Mesenchymal stem cell (in vitro differentiated cells and primary cell): ENCODE data around the gene TTYH3.

Experiments used
- DNase-seq: peaks from one replicate; pipeline ENCODE4 v3.0.0-alpha.2; 2013
- H2AFZ ChIP-seq: one replicate; pipeline ENCODE4 v1.6.1; 2013; ENCODE audit warnings: low read depth, mild to moderate bottlenecking, control low read depth, inconsistent platforms, low read length, moderate library complexity
- H2AK5ac ChIP-seq: 2 replicates; pipeline ENCODE4 v1.6.1; 2013; ENCODE audit warnings: low read length, moderate library complexity, mild to moderate bottlenecking, inconsistent platforms; ENCODE audit not compliant: severe bottlenecking
- H2BK120ac ChIP-seq: one replicate; pipeline ENCODE4 v1.6.1; 2013; ENCODE audit warnings: low read depth, mild to moderate bottlenecking, inconsistent platforms, low read length, moderate library complexity
- H2BK12ac ChIP-seq, 2 experiments: one replicate each; pipeline ENCODE4 v1.6.1; 2013; ENCODE audit warnings: inconsistent platforms in 2 of 2, low read length in 2 of 2, mild to moderate bottlenecking in 2 of 2, moderate library complexity in 2 of 2, control low read depth in 1 of 2
- H2BK15ac ChIP-seq: one replicate; pipeline ENCODE4 v1.6.1; 2013; ENCODE audit warnings: mild to moderate bottlenecking, low read depth, inconsistent platforms; ENCODE audit not compliant: poor library complexity, severe bottlenecking
- H2BK5ac ChIP-seq: 2 replicates; pipeline ENCODE4 v1.6.1; 2013; ENCODE audit warnings: low read depth, mild to moderate bottlenecking, low read length, control low read depth, inconsistent platforms; ENCODE audit not compliant: poor library complexity, severe bottlenecking
- H3K14ac ChIP-seq, 2 experiments: one replicate each; pipeline ENCODE4 v1.6.1; 2013; ENCODE audit warnings: inconsistent platforms in 2 of 2, low read length in 2 of 2, control low read depth in 1 of 2, mild to moderate bottlenecking in 1 of 2, moderate library complexity in 1 of 2
- H3K18ac ChIP-seq, 2 experiments: one replicate each; pipeline ENCODE4 v1.6.1; 2013; ENCODE audit warnings: inconsistent platforms in 2 of 2, low read length in 2 of 2, control low read depth in 1 of 2, low read depth in 1 of 2, mild to moderate bottlenecking in 1 of 2
- H3K23ac ChIP-seq, 2 experiments: one replicate each; pipeline ENCODE4 v1.6.1; 2013; ENCODE audit warnings: inconsistent platforms in 2 of 2, low read length in 2 of 2, mild to moderate bottlenecking in 2 of 2, moderate library complexity in 2 of 2, control low read depth in 1 of 2
- H3K27ac ChIP-seq: 2 replicates; pipeline ENCODE4 v1.5.1; 2013; ENCODE audit warnings: mild to moderate bottlenecking, moderate library complexity, low read length, control low read depth, inconsistent platforms; ENCODE audit not compliant: poor library complexity, severe bottlenecking
- H3K27me3 ChIP-seq, 2 experiments: 2 replicates each; pipeline versions ENCODE4 v1.6.1 to v1.7.0; 2013; ENCODE audit warnings: low read length in 2 of 2, mild to moderate bottlenecking in 2 of 2, moderate library complexity in 2 of 2, control low read depth in 1 of 2, inconsistent platforms in 1 of 2; ENCODE audit not compliant: control insufficient read depth in 1 of 2, insufficient read depth in 1 of 2
- H3K36me3 ChIP-seq, 2 experiments: 2 replicates each; pipeline versions ENCODE4 v1.6.1 to v1.7.0; 2013; ENCODE audit warnings: low read length in 2 of 2, control low read depth in 1 of 2, inconsistent platforms in 1 of 2, low read depth in 1 of 2, mild to moderate bottlenecking in 1 of 2; ENCODE audit not compliant: insufficient read depth in 2 of 2, control insufficient read depth in 1 of 2
- H3K4ac ChIP-seq, 2 experiments: one replicate each; pipeline ENCODE4 v1.6.1; 2013; ENCODE audit warnings: inconsistent platforms in 2 of 2, low read length in 2 of 2, mild to moderate bottlenecking in 2 of 2, moderate library complexity in 2 of 2, control low read depth in 1 of 2, low read depth in 1 of 2
- H3K4me1 ChIP-seq: 2 replicates; pipeline ENCODE4 v1.6.1; 2013; ENCODE audit warnings: low read depth, low read length, control low read depth; ENCODE audit not compliant: control insufficient read depth, insufficient read depth
- H3K4me2 ChIP-seq: 2 replicates; pipeline ENCODE4 v1.6.1; 2013; ENCODE audit warnings: low read length, mild to moderate bottlenecking, inconsistent platforms; ENCODE audit not compliant: poor library complexity, severe bottlenecking
- H3K4me3 ChIP-seq, 2 experiments: 2 replicates each; pipeline versions ENCODE4 v1.5.1 to v1.7.0; 2013; ENCODE audit warnings: low read length in 2 of 2, mild to moderate bottlenecking in 2 of 2, control low read depth in 1 of 2, low read depth in 1 of 2; ENCODE audit not compliant: insufficient read depth in 1 of 2
- H3K79me1 ChIP-seq: replicated peaks from 2 replicates; pipeline ENCODE4 v1.6.1; 2013; ENCODE audit warnings: mild to moderate bottlenecking, control low read depth, low read length, inconsistent platforms; ENCODE audit not compliant: poor library complexity, severe bottlenecking
- H3K9ac ChIP-seq: 2 replicates; pipeline ENCODE4 v1.7.0; 2013; ENCODE audit warnings: mild to moderate bottlenecking, low read length, moderate library complexity
- H3K9me3 ChIP-seq: 2 replicates; pipeline ENCODE4 v1.7.0; 2013; ENCODE audit warnings: mild to moderate bottlenecking, low read length; ENCODE audit not compliant: control insufficient read depth
- H4K8ac ChIP-seq: one replicate; pipeline ENCODE4 v1.6.1; 2013; ENCODE audit warnings: inconsistent platforms, mild to moderate bottlenecking, low read length, moderate library complexity
- H4K91ac ChIP-seq: one replicate; pipeline ENCODE4 v1.6.1; 2013; ENCODE audit warnings: mild to moderate bottlenecking, low read length, inconsistent platforms
- WGBS: methylation state at CpG from one replicate; pipeline ENCODE4 v1.1.7; 2013; ENCODE audit warnings: mixed read lengths; 5-methylcytosine and 5-hydroxymethylcytosine counted together

Gene TTYH3

GRCh38 chr7:2606539-2606936 is 25.2 kb upstream of the TTYH3 start:
- 84% methylated on average over 16 of the region's 16 CpGs for whole genome bisulfite sequencing
- no peak overlapping the region for H3K4ac ChIP-seq
- H4K8ac ChIP-seq: no peak overlapping the region
- H2AFZ ChIP-seq: no peak overlapping the region
- peaks cover 14% of the 10 kb centered on the region for H3K4me1 ChIP-seq
- H3K36me3 ChIP-seq: peaks cover 25 to 56% of the 10 kb centered on the region in 2 experiments
- H3K79me1 ChIP-seq: no peaks in the 10 kb centered on the region
- no peaks in the 10 kb centered on the region for H3K9me3 ChIP-seq
- H2AK5ac ChIP-seq: no peak overlapping the region
- H3K14ac ChIP-seq: no peak overlapping the region
- DNase-seq: no peak
- no peak overlapping the region for H3K23ac ChIP-seq
- no peak overlapping the region for H3K4me2 ChIP-seq
- peak overlapping the region; percentile 50 for H3K9ac ChIP-seq
- no peaks in the 10 kb centered on the region for H3K27me3 ChIP-seq
- no peak overlapping the region for H3K27ac ChIP-seq
- H2BK12ac ChIP-seq: no peak overlapping the region
- no peak overlapping the region for H3K4me3 ChIP-seq
- H2BK120ac ChIP-seq: no peak overlapping the region
- H3K18ac ChIP-seq: no peak overlapping the region
- no peak overlapping the region for H2BK5ac ChIP-seq
- H2BK15ac ChIP-seq: no peak overlapping the region
- H4K91ac ChIP-seq: no peak overlapping the region

- Histone ChIP-seq H2AFZ (no peak overlapping the region), H3K27me3 (no peaks in the 10 kb centered on the region), H3K18ac (no peak overlapping the region), H3K9me3 (no peaks in the 10 kb centered on the region), H3K36me3 (peaks cover 18 to 49% of the 10 kb centered on the region in 2 experiments), H2BK12ac (no peak overlapping the region), H2BK120ac (no peak overlapping the region), H3K4ac (no peak overlapping the region), H3K4me2 (no peak overlapping the region), H3K14ac (no peak overlapping the region), H3K9ac (peak overlapping the region; percentile 50), H3K4me3 (no peak overlapping the region), H3K27ac (no peak overlapping the region), H2BK5ac (no peak overlapping the region), H4K91ac (no peak overlapping the region), H4K8ac (no peak overlapping the region), H3K4me1 (peaks cover 21% of the 10 kb centered on the region), H3K23ac (no peak overlapping the region), H2AK5ac (no peak overlapping the region), H2BK15ac (no peak overlapping the region), H3K79me1 (no peaks in the 10 kb centered on the region)
- 79% methylated on average over 24 of the region's 26 CpGs for WGBS
- no peak for DNase-seq
Observed at GRCh38 chr7:2607122-2607922, 24.5 kb upstream of the TTYH3 start.

- WGBS: 89% methylated on average over 37 of the region's 37 CpGs
- Histone ChIP-seq H4K8ac (no peak overlapping the region), H3K9me3 (no peaks in the 10 kb centered on the region), H2AFZ (no peak overlapping the region), H3K4ac (no peak overlapping the region), H2BK120ac (no peak overlapping the region), H3K4me2 (no peak overlapping the region), H2BK12ac (no peak overlapping the region), H2BK15ac (no peak overlapping the region), H2AK5ac (no peak overlapping the region), H3K27ac (no peak overlapping the region), H3K27me3 (peaks cover 0 to 5% of the 10 kb centered on the region in 2 experiments), H3K4me3 (no peak overlapping the region), H3K14ac (no peak overlapping the region), H4K91ac (no peak overlapping the region), H3K9ac (peak overlapping the region; percentile 50), H3K36me3 (peaks cover 17 to 41% of the 10 kb centered on the region in 2 experiments), H3K18ac (no peak overlapping the region), H2BK5ac (no peak overlapping the region), H3K79me1 (no peaks in the 10 kb centered on the region), H3K4me1 (peaks cover 21% of the 10 kb centered on the region), H3K23ac (no peak overlapping the region)
- no peak for DNase-seq
Observed at GRCh38 chr7:2607923-2608904, 23.6 kb upstream of the TTYH3 start.

DNA sequence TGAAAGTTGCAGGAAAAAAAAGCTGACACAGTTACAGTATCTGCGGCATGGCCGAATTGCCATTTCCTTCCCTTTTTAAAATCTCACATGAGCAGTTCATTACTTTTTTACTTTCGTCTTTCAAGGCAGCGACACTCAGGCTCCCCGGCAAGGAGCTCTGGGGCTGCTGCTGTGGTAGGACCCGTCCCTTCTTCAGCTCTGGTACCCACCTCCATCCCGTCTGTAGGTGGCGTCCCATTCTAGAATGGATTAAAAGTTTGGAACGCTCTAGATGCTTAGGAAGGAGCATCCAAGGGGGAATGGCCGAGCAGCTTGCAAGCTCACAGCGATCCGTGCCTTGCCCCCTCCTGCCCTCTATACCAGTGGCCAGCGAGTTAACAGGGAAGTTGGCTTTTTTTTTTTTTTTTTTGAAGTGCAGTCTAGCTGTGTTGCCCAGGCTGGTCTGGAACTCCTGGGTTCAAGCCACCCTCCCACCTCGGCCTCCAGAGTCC is 22.8 kb upstream of the TTYH3 start:
- Histone ChIP-seq H2BK120ac (no peak overlapping the region), H2BK5ac (no peak overlapping the region), H3K14ac (no peak overlapping the region), H3K9me3 (no peaks in the 10 kb centered on the region), H4K91ac (no peak overlapping the region), H4K8ac (no peak overlapping the region), H2BK12ac (no peak overlapping the region), H3K4me2 (no peak overlapping the region), H3K4ac (no peak overlapping the region), H3K4me3 (no peak overlapping the region), H3K27ac (no peak overlapping the region), H2AFZ (no peak overlapping the region), H3K23ac (no peak overlapping the region), H3K27me3 (peaks cover 0 to 9% of the 10 kb centered on the region in 2 experiments), H3K9ac (no peak overlapping the region), H3K18ac (no peak overlapping the region), H3K4me1 (peaks cover 21% of the 10 kb centered on the region), H3K79me1 (no peaks in the 10 kb centered on the region), H3K36me3 (peaks cover 17 to 42% of the 10 kb centered on the region in 2 experiments), H2AK5ac (no peak overlapping the region), H2BK15ac (no peak overlapping the region)
- WGBS: 82% methylated on average over 14 of the region's 14 CpGs
- peak; percentile 41 for DNase-seq
